Large intestine (tissue), 12 donors: ENCODE measurements around the gene MYO16. TPM values are rescaled to one million over a fixed set of nuclear protein-coding genes. Genes with fewer than 3 reads are reported as not detected.
A peak's percentile ranks its signal among the peaks of the same experiment; 100 is the strongest.

Experiments
- DNase-seq, 2 donors: peaks; one replicate each; pipeline versions ENCODE4 v3.0.0 to v3.0.0-alpha.2; 2013
- H3K27ac ChIP-seq: one replicate; pipeline ENCODE4 v1.5.1; 2013; ENCODE audit warnings: low read length
- H3K27me3 ChIP-seq: 2 replicates; pipeline ENCODE4 v1.6.1; 2013; ENCODE audit warnings: low read length; ENCODE audit not compliant: control insufficient read depth, insufficient read depth
- H3K36me3 ChIP-seq: 2 replicates; pipeline ENCODE4 v1.6.1; 2013; ENCODE audit warnings: low read length; ENCODE audit not compliant: control insufficient read depth, insufficient read depth
- H3K4me1 ChIP-seq: one replicate; pipeline ENCODE4 v1.6.1; 2013; ENCODE audit warnings: low read length; ENCODE audit not compliant: control insufficient read depth, insufficient read depth
- H3K4me3 ChIP-seq: one replicate; pipeline ENCODE4 v1.5.1; 2013; ENCODE audit warnings: low read length
- H3K9me3 ChIP-seq: one replicate; pipeline ENCODE4 v1.6.1; 2013; ENCODE audit warnings: mild to moderate bottlenecking, low read depth, low read length, moderate library complexity; ENCODE audit not compliant: control insufficient read depth
- WGBS: methylation state at CpG from one replicate; pipeline ENCODE4 v1.1.5; 2013; ENCODE audit warnings: low lambda C conversion rate; ENCODE audit not compliant: insufficient coverage; 5-methylcytosine and 5-hydroxymethylcytosine counted together
- long read RNA-seq, 11 donors: transcript quantifications; one replicate each; lab custom pipeline, GENCODE V29; 2026
- polyA plus RNA-seq: library from polyadenylated mRNA; unstranded; fragments of 120-200 nt; gene quantifications from one replicate; pipeline ENCODE4 v1.2.1, GENCODE V29; 2013

MYO16 gene
- polyA plus RNA-seq = 0.27 TPM
- long read RNA-seq, donor 1 = 0 reads
- long read RNA-seq, donor 2 = 0 reads
- long read RNA-seq, donor 3 = 0 reads
- long read RNA-seq, donor 4 = 0 reads
- long read RNA-seq, donor 5 = 0 reads
- long read RNA-seq, donor 6 = 0 reads
- long read RNA-seq, donor 7 = 0 reads
- long read RNA-seq, donor 8 = 0 reads
- long read RNA-seq, donor 9 = 0 reads
- long read RNA-seq, donor 10 = 0 reads
- long read RNA-seq, donor 11 = 0 reads

GRCh38 chr13:108629181-108629752 is at the start of gene MYO16:
Gene MYO16, plus strand, starts transcription at chr13:108629611. Its CDS starts 234 bp downstream, at chr13:108629845.
- no peak within 1 kb of the TSS for H3K4me3 ChIP-seq
- H3K9me3 ChIP-seq = no peaks in the 10 kb centered on the region
- WGBS = no CpG with 5 or more reads among the region's 11 CpGs
- H3K36me3 ChIP-seq = no peaks in the 10 kb centered on the region
- no peak for DNase-seq
- no peaks in the 10 kb centered on the region for H3K27me3 ChIP-seq
- H3K27ac ChIP-seq = no peak within 1 kb of the TSS
- H3K4me1 ChIP-seq = no peaks in the 10 kb centered on the region

GRCh38 chr13:108586826-108587225 is 42.6 kb upstream of the MYO16 start:
- H3K4me1 ChIP-seq = no peaks in the 10 kb centered on the region
- H3K36me3 ChIP-seq = no peaks in the 10 kb centered on the region
- 100% methylated on average over 1 of the region's 3 CpGs for WGBS
- no peaks in the 10 kb centered on the region for H3K27me3 ChIP-seq
- H3K27ac ChIP-seq = no peak overlapping the region
- no peaks in the 10 kb centered on the region for H3K9me3 ChIP-seq
- H3K4me3 ChIP-seq = no peak overlapping the region
- no peak for DNase-seq

- H3K4me3 ChIP-seq = no peak overlapping the region
- WGBS = 67% methylated on average over 1 of the region's 3 CpGs
- no peaks in the 10 kb centered on the region for H3K27me3 ChIP-seq
- H3K36me3 ChIP-seq = no peaks in the 10 kb centered on the region
- no peaks in the 10 kb centered on the region for H3K4me1 ChIP-seq
- no peaks in the 10 kb centered on the region for H3K9me3 ChIP-seq
- no peak overlapping the region for H3K27ac ChIP-seq
- no peak for DNase-seq
Measured at GRCh38 chr13:108588516-108588915, 40.9 kb upstream of the MYO16 start.

GRCh38 chr13:108594153-108594552 is 35.3 kb upstream of the MYO16 start:
- peaks cover 3% of the 10 kb centered on the region for H3K27me3 ChIP-seq
- no peaks in the 10 kb centered on the region for H3K9me3 ChIP-seq
- no peak overlapping the region for H3K4me3 ChIP-seq
- DNase-seq = no peak
- no CpG with 5 or more reads among the region's 3 CpGs for WGBS
- H3K4me1 ChIP-seq = no peaks in the 10 kb centered on the region
- no peak overlapping the region for H3K27ac ChIP-seq
- no peaks in the 10 kb centered on the region for H3K36me3 ChIP-seq

GRCh38 chr13:108595436-108596274 is 33.8 kb upstream of the MYO16 start:
- H3K4me1 ChIP-seq = no peaks in the 10 kb centered on the region
- no peak overlapping the region for H3K27ac ChIP-seq
- 60% methylated on average over 1 of the region's 13 CpGs for WGBS
- no peaks in the 10 kb centered on the region for H3K9me3 ChIP-seq
- no peak overlapping the region for H3K4me3 ChIP-seq
- DNase-seq = no peak
- H3K27me3 ChIP-seq = peaks cover 3% of the 10 kb centered on the region
- H3K36me3 ChIP-seq = no peaks in the 10 kb centered on the region

- no CpG with 5 or more reads among the region's 5 CpGs for WGBS
- H3K36me3 ChIP-seq = no peaks in the 10 kb centered on the region
- DNase-seq = no peak
Measured at GRCh38 chr13:108597943-108598342, 31.5 kb upstream of the MYO16 start.

GRCh38 chr13:108606424-108606823 is 23.0 kb upstream of the MYO16 start:
- DNase-seq = no peak
- Histone ChIP-seq H3K4me1 (no peaks in the 10 kb centered on the region), H3K27ac (no peak overlapping the region), H3K27me3 (no peaks in the 10 kb centered on the region), H3K9me3 (no peaks in the 10 kb centered on the region), H3K4me3 (no peak overlapping the region), H3K36me3 (no peaks in the 10 kb centered on the region)
- no CpG with 5 or more reads among the region's 2 CpGs for WGBS

More at GRCh38 chr13:108597943-108598342, 31.5 kb upstream of the MYO16 start:
- no peaks in the 10 kb centered on the region for H3K9me3 ChIP-seq
- H3K27ac ChIP-seq = no peak overlapping the region
- no peaks in the 10 kb centered on the region for H3K4me1 ChIP-seq
- peaks cover 3% of the 10 kb centered on the region for H3K27me3 ChIP-seq
- no peak overlapping the region for H3K4me3 ChIP-seq

- Histone ChIP-seq H3K36me3 (no peaks in the 10 kb centered on the region), H3K4me1 (no peaks in the 10 kb centered on the region), H3K4me3 (no peak overlapping the region), H3K9me3 (no peaks in the 10 kb centered on the region), H3K27me3 (no peaks in the 10 kb centered on the region), H3K27ac (no peak overlapping the region)
- WGBS = 67% methylated on average over 1 of the region's 7 CpGs
- DNase-seq = peak in 1 of 2 donors; percentile 2
Measured at GRCh38 chr13:108609353-108609752, 20.1 kb upstream of the MYO16 start.

- WGBS = 80% methylated on average over 2 of the region's 4 CpGs
Measured at GRCh38 chr13:108610507-108610906, 18.9 kb upstream of the MYO16 start.

GRCh38 chr13:108615241-108615640 is 14.2 kb upstream of the MYO16 start:
- 94% methylated on average over 3 of the region's 3 CpGs for WGBS
- Histone ChIP-seq H3K27me3 (no peaks in the 10 kb centered on the region), H3K4me3 (no peak overlapping the region), H3K36me3 (no peaks in the 10 kb centered on the region), H3K27ac (no peak overlapping the region), H3K9me3 (no peaks in the 10 kb centered on the region), H3K4me1 (no peaks in the 10 kb centered on the region)
- no peak for DNase-seq

More at GRCh38 chr13:108610507-108610906, 18.9 kb upstream of the MYO16 start:
- Histone ChIP-seq H3K9me3 (no peaks in the 10 kb centered on the region), H3K36me3 (no peaks in the 10 kb centered on the region), H3K27ac (no peak overlapping the region), H3K27me3 (no peaks in the 10 kb centered on the region), H3K4me1 (no peaks in the 10 kb centered on the region), H3K4me3 (no peak overlapping the region)
- DNase-seq = no peak
